Kidney (tissue), 14 donors: ENCODE data around the gene SERINC3. TPM values are rescaled to one million over a fixed set of nuclear protein-coding genes. Genes with fewer than 3 reads are reported as not detected.

Source experiments
- DNase-seq, 5 donors: peaks; one replicate each; pipeline ENCODE4 v3.0.0-alpha.2; 2013 to 2020
- FAIRE-seq: peaks from 2 replicates; lab custom pipeline; 2012; peaks lifted over from hg19 to GRCh38; lab: Jason Lieb, UNC
- H3K27ac ChIP-seq, 2 donors: one replicate each; pipeline ENCODE4 v1.7.0; 2013; ENCODE audit warnings: low read depth in 2 of 2, low read length in 2 of 2, inconsistent platforms in 1 of 2
- H3K27me3 ChIP-seq: one replicate; pipeline ENCODE4 v1.7.1; 2013; ENCODE audit warnings: low read length, inconsistent platforms; ENCODE audit not compliant: control insufficient read depth, insufficient read depth
- H3K36me3 ChIP-seq, 3 donors: one replicate each; pipeline versions ENCODE4 v1.7.0 to v1.7.1; 2013; ENCODE audit warnings: low read length in 3 of 3, control low read depth in 1 of 3, inconsistent platforms in 1 of 3; ENCODE audit not compliant: insufficient read depth in 3 of 3, control insufficient read depth in 2 of 3
- H3K4me1 ChIP-seq, 3 donors: one replicate each; pipeline versions ENCODE4 v1.7.0 to v1.7.1; 2013; ENCODE audit warnings: low read length in 3 of 3, inconsistent platforms in 1 of 3, low read depth in 1 of 3; ENCODE audit not compliant: control insufficient read depth in 2 of 3, insufficient read depth in 2 of 3
- H3K4me3 ChIP-seq, 3 donors: one replicate each; pipeline versions ENCODE4 v1.7.0 to v1.8.1; 2013; ENCODE audit warnings: low read length in 3 of 3, control low read depth in 1 of 3, inconsistent platforms in 1 of 3
- H3K9ac ChIP-seq, 3 donors: one replicate each; pipeline versions ENCODE4 v1.7.0 to v1.7.1; 2013; ENCODE audit warnings: low read length in 3 of 3, control low read depth in 1 of 3, inconsistent platforms in 1 of 3
- H3K9me3 ChIP-seq, 3 donors: one replicate each; pipeline versions ENCODE4 v1.7.0 to v1.7.1; 2013; ENCODE audit warnings: low read length in 3 of 3, control low read depth in 1 of 3, inconsistent platforms in 1 of 3; ENCODE audit not compliant: control insufficient read depth in 2 of 3, insufficient read depth in 1 of 3
- CTCF ChIP-seq: IDR thresholded peaks from 3 replicates; pipeline ENCODE4 v1.5.1; 2012; ENCODE audit warnings: mild to moderate bottlenecking, moderate library complexity, borderline replicate concordance; ENCODE audit not compliant: insufficient read depth; ENCODE audit errors: extremely low read depth
- intact Hi-C: fragments of 100-400 bp; cut with DNase I; formaldehyde crosslinking; loops from one replicate; pipeline ENCODE4 v1.11.1; 2022
- polyA plus RNA-seq: library from polyadenylated mRNA; stranded (reverse); fragments of 350-450 nt; fragmentation: Illumina TruSeq; extraction: RNeasy Lipid Tissue Mini Kit (QIAGEN cat#74804); gene quantifications from one replicate; pipeline ENCODE4 v1.2.3, GENCODE V29; 2014; ENCODE audit warnings: low read depth, low replicate concordance; ENCODE audit not compliant: insufficient read depth
- total RNA-seq: library from RNA; stranded (reverse); fragmentation: NEBNext Ultra II Directional; extraction: Animal tissue kit (Norgen Biotek cat#: 25700); gene quantifications from one replicate; pipeline ENCODE4 v1.2.1, GENCODE V29; 2021
- donor health status: control.
- donor health status: control.
- donor health status: control.
- donor health status: control.
- donor health status: control.
- donor health status: DM: yes; HTN: yes; CAD: no.
- donor health status: Normal renal cell carcinoma (clear cell type).

The SERINC3 gene
- total and polyA plus RNA-seq, 2 donors from 2014 or later, result 41.6 to 90.4 TPM

- H3K27ac ChIP-seq, result no peak overlapping the region
- intact Hi-C loops, result no loop called here
- peaks cover 0 to 2% (median 0%) of the 10 kb centered on the region in 3 donors for H3K4me1 ChIP-seq
- DNase-seq (peak in 1 of 5 donors; percentile 12), FAIRE-seq (no peak)
- H3K36me3 ChIP-seq, result no peaks in the 10 kb centered on the region
- H3K9me3 ChIP-seq, result no peaks in the 10 kb centered on the region
- no peaks in the 10 kb centered on the region for H3K27me3 ChIP-seq
- no peak for TF ChIP-seq CTCF
- H3K9ac ChIP-seq, result no peak overlapping the region
- H3K4me3 ChIP-seq, result no peak overlapping the region
Observed at GRCh38 chr20:44450903-44451450, 70.9 kb downstream of the SERINC3 start.

GRCh38 chr20:44450281-44450889 lies 71.5 kb downstream of the SERINC3 start:
- no peak overlapping the region for H3K9ac ChIP-seq
- no peak for TF ChIP-seq CTCF
- H3K4me3 ChIP-seq, result no peak overlapping the region
- no peaks in the 10 kb centered on the region for H3K9me3 ChIP-seq
- FAIRE-seq (no peak), DNase-seq (no peak)
- intact Hi-C loops, result no loop called here
- no peaks in the 10 kb centered on the region for H3K36me3 ChIP-seq
- no peak overlapping the region for H3K27ac ChIP-seq
- H3K4me1 ChIP-seq, result peaks cover 0 to 2% (median 0%) of the 10 kb centered on the region in 3 donors
- no peaks in the 10 kb centered on the region for H3K27me3 ChIP-seq

GRCh38 chr20:44449864-44450263 lies 72.0 kb downstream of the SERINC3 start:
- no peak for FAIRE-seq
- Histone ChIP-seq H3K9ac (no peak overlapping the region), H3K4me3 (no peak overlapping the region), H3K4me1 (peaks cover 0 to 2% (median 0%) of the 10 kb centered on the region in 3 donors), H3K27me3 (no peaks in the 10 kb centered on the region), H3K27ac (no peak overlapping the region), H3K36me3 (no peaks in the 10 kb centered on the region), H3K9me3 (no peaks in the 10 kb centered on the region)
- intact Hi-C loops, result no loop called here
- TF ChIP-seq CTCF, result no peak
- no peak for DNase-seq
